GM18861 (cell line): ENCODE data around the gene YY2.
"Not testable (repeated sequence)": the region's sequence is repeated elsewhere in the genome, so short reads cannot be mapped to it uniquely, and the experiment has no call there.

ENCODE experiments used
- ATAC-seq: cut with Tn5 transposase; IDR thresholded peaks from one replicate; pipeline ENCODE4 v1.9.1; 2021; ENCODE audit not compliant: unreplicated experiment

The YY2 gene

GRCh38 chrX:21874182-21874581, 18.4 kb downstream of the YY2 start:
- ATAC-seq = not testable (repeated sequence)

GRCh38 chrX:21875013-21875412, 19.2 kb downstream of the YY2 start:
- ATAC-seq = no peak

- ATAC-seq = no peak
Measured at GRCh38 chrX:21881881-21882574, 26.2 kb downstream of the YY2 start.

GRCh38 chrX:21883258-21883657, 27.5 kb downstream of the YY2 start:
- ATAC-seq = no peak

GRCh38 chrX:21885568-21885967, 29.8 kb downstream of the YY2 start:
- no peak for ATAC-seq

- no peak for ATAC-seq
Measured at GRCh38 chrX:21905313-21905712, 49.5 kb downstream of the YY2 start.

GRCh38 chrX:21905953-21906352, 50.2 kb downstream of the YY2 start:
- ATAC-seq = no peak

- no peak for ATAC-seq
Measured at GRCh38 chrX:21907260-21907659, 51.5 kb downstream of the YY2 start.
